KMS-11 (cell line): ENCODE measurements around the gene CLIP2.
A peak's percentile ranks its signal among the peaks of the same experiment; 100 is the strongest.

Source experiments
- H2AFZ ChIP-seq: fragments of 200-600 bp; sonication (generic); 2 replicates; pipeline ENCODE4 v1.6.1; 2016; ENCODE audit warnings: antibody characterized with exemption, mixed run types, low read depth
- H3K27ac ChIP-seq: fragments of 200-600 bp; sonication (generic); 2 replicates; pipeline ENCODE4 v1.6.1; 2016; ENCODE audit warnings: mild to moderate bottlenecking, mixed run types
- H3K27me3 ChIP-seq: fragments of 200-600 bp; sonication (generic); 2 replicates; pipeline ENCODE4 v1.6.1; 2017; ENCODE audit warnings: mild to moderate bottlenecking, low read depth, mixed run types, moderate library complexity; ENCODE audit not compliant: insufficient read depth
- H3K36me3 ChIP-seq: fragments of 200-600 bp; sonication (generic); 2 replicates; pipeline ENCODE4 v1.6.1; 2017; ENCODE audit warnings: mild to moderate bottlenecking, mixed run types; ENCODE audit not compliant: insufficient read depth
- H3K4me1 ChIP-seq: fragments of 200-600 bp; sonication (generic); 2 replicates; pipeline ENCODE4 v1.6.1; 2016; ENCODE audit warnings: mild to moderate bottlenecking, low read depth, mixed run types; ENCODE audit not compliant: poor library complexity, severe bottlenecking
- H3K4me2 ChIP-seq: fragments of 200-600 bp; sonication (generic); 2 replicates; pipeline ENCODE4 v1.7.0; 2016; ENCODE audit warnings: mild to moderate bottlenecking, mixed run types
- H3K4me3 ChIP-seq: fragments of 200-600 bp; sonication (generic); IDR thresholded peaks from 2 replicates; pipeline ENCODE4 v1.6.1; 2017; ENCODE audit warnings: low read depth, low read length, mixed read lengths; ENCODE audit not compliant: insufficient read depth
- H3K79me2 ChIP-seq: fragments of 200-600 bp; sonication (generic); 2 replicates; pipeline ENCODE4 v1.6.1; 2016; ENCODE audit warnings: low read depth, mixed run types; ENCODE audit not compliant: insufficient read depth
- H3K9ac ChIP-seq: fragments of 200-600 bp; sonication (generic); 2 replicates; pipeline ENCODE4 v1.6.1; 2016; ENCODE audit warnings: mild to moderate bottlenecking, mixed run types
- H4K20me1 ChIP-seq: fragments of 200-600 bp; sonication (generic); 2 replicates; pipeline ENCODE4 v1.6.1; 2016; ENCODE audit warnings: mild to moderate bottlenecking, mixed run types; ENCODE audit not compliant: insufficient read depth
- TF ChIP-seq, protein P1 (sequence below): fragments of 200-600 bp; sonication (generic); conservative IDR thresholded peaks from 2 replicates; pipeline ENCODE4 v1.6.1; 2017; ENCODE audit warnings: low read depth, mild to moderate bottlenecking, antibody characterized with exemption, low read length, moderate library complexity, mixed read lengths

CLIP2 gene

DNA sequence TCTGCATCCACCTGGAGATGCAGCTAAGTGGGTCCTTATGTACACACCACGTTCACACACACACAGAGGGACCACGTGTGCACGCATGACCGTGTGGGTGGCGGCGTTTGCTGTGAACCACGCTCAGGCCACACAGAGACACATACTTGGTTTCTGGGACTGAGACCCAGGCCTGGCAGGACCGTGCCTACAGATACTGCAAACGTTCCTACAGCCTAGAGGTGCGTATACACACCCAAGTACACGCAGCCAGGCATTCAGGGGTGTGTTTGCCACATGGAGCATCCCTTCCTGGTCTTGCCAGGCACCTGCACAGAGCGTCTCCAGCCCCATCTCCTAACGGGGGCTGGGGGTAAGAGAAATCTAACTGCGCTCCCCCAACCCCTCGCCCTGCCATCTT, 115.5 kb downstream of the CLIP2 start:
- no peak overlapping the region for H3K4me3 ChIP-seq
- no peaks in the 10 kb centered on the region for H4K20me1 ChIP-seq
- TF ChIP-seq, protein P1, sequence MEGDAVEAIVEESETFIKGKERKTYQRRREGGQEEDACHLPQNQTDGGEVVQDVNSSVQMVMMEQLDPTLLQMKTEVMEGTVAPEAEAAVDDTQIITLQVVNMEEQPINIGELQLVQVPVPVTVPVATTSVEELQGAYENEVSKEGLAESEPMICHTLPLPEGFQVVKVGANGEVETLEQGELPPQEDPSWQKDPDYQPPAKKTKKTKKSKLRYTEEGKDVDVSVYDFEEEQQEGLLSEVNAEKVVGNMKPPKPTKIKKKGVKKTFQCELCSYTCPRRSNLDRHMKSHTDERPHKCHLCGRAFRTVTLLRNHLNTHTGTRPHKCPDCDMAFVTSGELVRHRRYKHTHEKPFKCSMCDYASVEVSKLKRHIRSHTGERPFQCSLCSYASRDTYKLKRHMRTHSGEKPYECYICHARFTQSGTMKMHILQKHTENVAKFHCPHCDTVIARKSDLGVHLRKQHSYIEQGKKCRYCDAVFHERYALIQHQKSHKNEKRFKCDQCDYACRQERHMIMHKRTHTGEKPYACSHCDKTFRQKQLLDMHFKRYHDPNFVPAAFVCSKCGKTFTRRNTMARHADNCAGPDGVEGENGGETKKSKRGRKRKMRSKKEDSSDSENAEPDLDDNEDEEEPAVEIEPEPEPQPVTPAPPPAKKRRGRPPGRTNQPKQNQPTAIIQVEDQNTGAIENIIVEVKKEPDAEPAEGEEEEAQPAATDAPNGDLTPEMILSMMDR: no peak
- H3K79me2 ChIP-seq: no peaks in the 10 kb centered on the region
- no peaks in the 10 kb centered on the region for H3K36me3 ChIP-seq
- H3K27me3 ChIP-seq: peaks cover 25% of the 10 kb centered on the region; the same call in 1 of the 2 replicates
- no peaks in the 10 kb centered on the region for H3K4me1 ChIP-seq
- no peak overlapping the region for H3K27ac ChIP-seq
- peak overlapping the region; percentile 39; the same call in 1 of the 2 replicates for H2AFZ ChIP-seq
- no peak overlapping the region for H3K4me2 ChIP-seq
- H3K9ac ChIP-seq: no peak overlapping the region

DNA sequence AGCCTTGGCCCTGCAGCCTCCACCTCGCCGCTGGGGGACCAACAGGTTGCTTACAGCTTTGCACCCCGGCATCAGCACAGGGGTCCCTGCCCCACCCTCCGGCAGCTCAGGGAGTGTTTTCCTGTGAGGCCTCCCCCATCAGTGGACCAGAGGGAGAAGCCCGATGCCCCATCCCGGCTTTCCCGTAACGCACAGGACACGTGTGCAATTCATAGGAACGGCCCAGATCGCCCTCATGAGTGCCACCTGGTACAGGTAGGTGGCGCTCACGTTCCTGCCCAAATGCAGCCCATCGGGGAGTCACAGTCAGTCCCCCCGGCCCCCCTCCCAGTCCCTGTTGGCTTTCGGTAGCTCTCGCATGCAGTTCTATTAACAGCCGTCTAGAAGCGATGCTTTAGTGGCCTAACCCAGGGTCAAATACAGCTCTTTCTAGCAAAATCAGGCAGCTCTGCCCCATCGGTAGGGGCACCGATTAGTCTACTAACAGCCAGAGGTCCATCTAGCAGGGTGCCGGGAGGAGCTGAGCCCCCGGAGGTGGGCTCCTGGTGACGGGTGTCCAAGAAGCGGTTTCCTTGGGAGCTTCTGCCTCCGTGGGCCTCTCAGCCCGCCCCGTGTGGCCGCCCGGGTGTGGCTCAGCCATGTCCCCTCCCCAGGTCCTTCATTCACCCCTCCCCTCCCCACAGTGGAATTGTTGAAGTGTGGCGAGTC, 116.1 kb downstream of the CLIP2 start:
- Histone ChIP-seq H3K9ac (no peak overlapping the region), H3K79me2 (no peaks in the 10 kb centered on the region), H3K4me3 (no peak overlapping the region), H3K4me1 (no peaks in the 10 kb centered on the region), H3K4me2 (peak overlapping the region; percentile 36; the same call in 1 of the 2 replicates), H4K20me1 (no peaks in the 10 kb centered on the region), H3K27ac (no peak overlapping the region), H3K36me3 (no peaks in the 10 kb centered on the region), H2AFZ (peak overlapping the region; percentile 39; the same call in 1 of the 2 replicates), H3K27me3 (peaks cover 24% of the 10 kb centered on the region; the same call in 1 of the 2 replicates)
- TF ChIP-seq, protein P1: peak; percentile 81

DNA sequence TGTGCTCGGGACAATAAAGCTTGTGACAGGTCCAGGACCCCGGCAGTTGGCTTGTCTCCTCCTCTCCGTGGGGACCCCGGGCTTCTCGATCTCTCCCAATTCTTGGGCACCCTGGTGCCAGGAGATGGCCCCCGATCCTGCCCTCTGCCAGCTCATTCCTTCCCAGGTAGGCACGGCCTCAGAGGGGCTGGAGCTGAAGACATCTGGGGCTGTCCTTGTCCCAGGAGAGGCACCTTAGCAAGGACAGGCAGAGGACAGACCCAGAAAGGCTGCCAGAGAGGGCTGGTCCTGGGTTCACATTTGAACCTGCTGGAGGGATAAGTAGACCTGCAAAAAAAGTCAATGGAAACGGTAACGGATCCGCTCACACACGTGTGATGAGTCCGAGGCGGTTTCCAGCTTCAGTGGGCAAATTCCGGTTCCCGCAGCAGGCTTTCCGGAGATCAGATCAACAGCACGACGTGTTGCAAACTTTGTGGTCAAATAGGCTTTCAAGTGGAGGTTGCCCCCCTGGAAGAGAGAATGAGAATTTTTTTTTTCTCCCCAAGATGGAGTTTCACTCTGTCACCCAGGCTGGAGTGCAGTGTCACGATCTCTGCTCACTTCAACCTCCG, 116.8 kb downstream of the CLIP2 start:
- no peaks in the 10 kb centered on the region for H3K79me2 ChIP-seq
- H3K4me1 ChIP-seq: no peaks in the 10 kb centered on the region
- no peaks in the 10 kb centered on the region for H3K36me3 ChIP-seq
- H3K4me2 ChIP-seq: no peak overlapping the region; the same call in 1 of the 2 replicates
- no peaks in the 10 kb centered on the region for H4K20me1 ChIP-seq
- H3K4me3 ChIP-seq: no peak overlapping the region
- peak overlapping the region; percentile 39; the same call in 1 of the 2 replicates for H2AFZ ChIP-seq
- peaks cover 17% of the 10 kb centered on the region; the same call in 1 of the 2 replicates for H3K27me3 ChIP-seq
- no peak overlapping the region for H3K9ac ChIP-seq
- TF ChIP-seq, protein P1: no peak
- H3K27ac ChIP-seq: no peak overlapping the region

DNA sequence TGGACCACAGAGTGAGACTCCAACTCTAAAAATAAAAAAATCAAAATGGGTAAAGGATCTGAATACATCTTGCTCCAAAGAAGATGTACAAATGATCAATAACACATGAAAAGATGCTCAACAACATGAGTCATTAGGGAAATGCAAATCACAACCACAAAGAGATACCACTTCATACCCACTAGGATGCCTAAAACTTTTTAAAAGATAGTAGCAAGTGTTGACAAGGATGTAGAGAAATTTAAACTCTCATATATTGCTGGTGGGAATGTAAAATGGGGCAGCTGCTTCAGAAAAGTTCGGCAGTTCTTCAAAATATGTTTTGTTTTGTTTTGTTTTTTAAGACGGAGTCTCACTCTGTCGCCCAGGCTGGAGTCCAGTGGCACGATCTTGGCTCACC, 118.8 kb downstream of the CLIP2 start:
- H3K4me3 ChIP-seq: no peak overlapping the region
- H3K36me3 ChIP-seq: no peaks in the 10 kb centered on the region
- no peaks in the 10 kb centered on the region for H4K20me1 ChIP-seq
- H2AFZ ChIP-seq: no peak overlapping the region
- TF ChIP-seq, protein P1: no peak
- no peaks in the 10 kb centered on the region for H3K79me2 ChIP-seq
- no peak overlapping the region for H3K27ac ChIP-seq
- H3K4me2 ChIP-seq: no peak overlapping the region
- no peak overlapping the region for H3K9ac ChIP-seq
- peaks cover 10% of the 10 kb centered on the region; the same call in 1 of the 2 replicates for H3K27me3 ChIP-seq
- H3K4me1 ChIP-seq: no peaks in the 10 kb centered on the region
